Measurements from ENCODE around the gene ACBD6. TPM values are rescaled to one million over a fixed set of nuclear protein-coding genes. Genes with fewer than 3 reads are reported as not detected.

The ACBD6 gene
- total RNA-seq, 5 donors from 2014 or later (not counting 1 experiment from before 2014, with no cell fraction given): 44.3 to 58.5 (median 53.0) TPM

- no peaks in the 10 kb centered on the region for H3K9me3 Mint-ChIP-seq
- Histone ChIP-seq H3K27ac (ENCODE audit: low read length) (no peak overlapping the region), H3K4me1 (ENCODE audit: control insufficient read depth in 1 of 2, extremely low read depth in 1 of 2, insufficient read depth in 2 of 2, low read length in 2 of 2) (no peaks in the 10 kb centered on the region), H3K27me3 (replicated peaks in 1 of 2; ENCODE audit: control insufficient read depth in 2 of 2, extremely low read depth in 1 of 2, insufficient read depth in 2 of 2, low read length in 1 of 2) (no peaks in the 10 kb centered on the region), H3K36me3 (ENCODE audit: control insufficient read depth in 2 of 2, extremely low read depth in 1 of 2, insufficient read depth in 1 of 2, low read length in 1 of 2) (peaks cover 0 to 21% of the 10 kb centered on the region in 2 donors), H3K4me3 (ENCODE audit: control insufficient read depth in 1 of 2, extremely low read depth in 1 of 2, low read length in 1 of 2) (no peak overlapping the region), H3K9me3 (no peaks in the 10 kb centered on the region)
- ATAC-seq (replicated peaks in 1 of 4) (no peak), DNase-seq (no peak)
- H3K27me3 Mint-ChIP-seq: no peaks in the 10 kb centered on the region
- no peak overlapping the region for H3K27ac Mint-ChIP-seq
- CTCF ChIA-PET: no interaction called here
- H3K4me3 Mint-ChIP-seq: no peak overlapping the region
- H3K4me1 Mint-ChIP-seq: peaks cover 9 to 15% (median 13%) of the 10 kb centered on the region in 3 donors
- peaks cover 40% of the 10 kb centered on the region for H3K36me3 Mint-ChIP-seq
- WGBS (ENCODE audit: insufficient coverage): no CpG with 5 or more reads among the region's 2 CpGs
- POLR2A ChIA-PET: interaction anchor here in 1 of 2 donors (0.6 kb wide), 1 partner anchor 1729 kb away, joined by 3 read pairs; no protein-coding TSS in a partner anchor
Measured at GRCh38 chr1:180489313-180489712, 13.1 kb downstream of the ACBD6 start.

DNA sequence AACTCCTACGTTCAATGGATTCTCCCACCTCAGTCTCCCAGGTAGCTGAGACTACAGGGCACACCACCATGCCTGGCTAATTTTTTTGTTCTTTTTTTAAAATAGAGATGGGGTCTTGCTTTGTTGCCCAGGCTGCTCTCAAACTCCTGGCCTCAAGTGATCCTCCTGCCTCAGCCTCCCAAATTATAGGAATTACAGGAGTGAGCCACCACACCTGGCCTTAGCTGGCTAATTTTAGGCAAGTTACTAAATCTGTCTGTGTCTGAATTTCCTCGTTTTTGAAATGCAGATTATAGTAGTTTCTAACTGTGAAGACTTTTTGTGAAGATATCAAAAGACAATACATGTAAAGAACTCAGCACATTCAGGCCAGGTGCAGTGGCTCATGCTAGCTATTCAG lies 13.7 kb downstream of the ACBD6 start:
- Histone ChIP-seq H3K36me3 (ENCODE audit: control insufficient read depth in 2 of 2, extremely low read depth in 1 of 2, insufficient read depth in 1 of 2, low read length in 1 of 2) (peaks cover 0 to 21% of the 10 kb centered on the region in 2 donors), H3K4me3 (ENCODE audit: control insufficient read depth in 1 of 2, extremely low read depth in 1 of 2, low read length in 1 of 2) (no peak overlapping the region), H3K27ac (ENCODE audit: low read length) (no peak overlapping the region), H3K27me3 (replicated peaks in 1 of 2; ENCODE audit: control insufficient read depth in 2 of 2, extremely low read depth in 1 of 2, insufficient read depth in 2 of 2, low read length in 1 of 2) (no peaks in the 10 kb centered on the region), H3K4me1 (ENCODE audit: control insufficient read depth in 1 of 2, extremely low read depth in 1 of 2, insufficient read depth in 2 of 2, low read length in 2 of 2) (no peaks in the 10 kb centered on the region), H3K9me3 (no peaks in the 10 kb centered on the region)
- CTCF ChIA-PET: interaction anchor here in 1 of 2 donors (0.8 kb wide), 1 partner anchor 10 kb away, joined by 4 read pairs; no protein-coding TSS in a partner anchor
- DNase-seq (no peak), ATAC-seq (replicated peaks in 1 of 4) (no peak)
- POLR2A ChIA-PET: interaction anchor here in 1 of 2 donors (0.6 kb wide), 1 partner anchor 1728 kb away, joined by 3 read pairs; no protein-coding TSS in a partner anchor
- no CpG with 5 or more reads among the region's 2 CpGs for WGBS (ENCODE audit: insufficient coverage)
- Mint-ChIP-seq H3K4me1 (peaks cover 8 to 19% (median 11%) of the 10 kb centered on the region in 3 donors), H3K9me3 (no peaks in the 10 kb centered on the region), H3K36me3 (peaks cover 36% of the 10 kb centered on the region), H3K4me3 (no peak overlapping the region), H3K27ac (no peak overlapping the region), H3K27me3 (no peaks in the 10 kb centered on the region)

DNA sequence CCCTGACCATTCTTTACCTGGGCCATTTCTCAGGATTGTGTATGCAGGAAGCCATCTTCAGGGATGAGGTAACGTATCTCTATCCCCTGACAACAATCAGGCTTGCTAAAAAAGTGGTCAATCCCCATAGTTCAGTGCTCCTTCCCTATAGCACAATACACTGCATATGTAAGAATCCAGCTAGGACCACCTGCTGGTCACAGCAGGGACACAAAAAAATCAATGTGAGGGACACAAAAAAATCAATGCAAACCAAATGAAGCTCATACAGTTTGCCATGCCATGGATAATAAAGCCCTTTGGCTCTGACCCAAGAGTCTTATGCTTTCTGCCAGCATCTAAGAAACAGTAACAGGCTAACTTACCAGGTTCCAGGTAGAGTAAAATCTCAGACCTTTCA lies 16.3 kb downstream of the ACBD6 start:
- ChIA-PET POLR2A (interaction anchor here in 1 of 2 donors (0.6 kb wide), 1 partner anchor 1584 kb away, joined by 3 read pairs; no protein-coding TSS in a partner anchor), CTCF (interaction anchor here (1.0 to 1.1 kb wide), 3 partner anchors 13 to 20 kb away, joined by 3 to 4 read pairs (median 3); partner anchors contain the start of gene ACBD6 (in 1 of the 2))
- no peak overlapping the region for H3K27ac ChIP-seq (ENCODE audit: low read length)
- Mint-ChIP-seq H3K27ac (no peak overlapping the region), H3K9me3 (no peaks in the 10 kb centered on the region), H3K4me1 (peaks cover 17 to 25% (median 21%) of the 10 kb centered on the region in 3 donors), H3K4me3 (no peak overlapping the region), H3K27me3 (no peaks in the 10 kb centered on the region), H3K36me3 (peaks cover 26% of the 10 kb centered on the region)
- no peak for DNase-seq
- no peaks in the 10 kb centered on the region for H3K27me3 ChIP-seq (replicated peaks in 1 of 2; ENCODE audit: control insufficient read depth in 2 of 2, extremely low read depth in 1 of 2, insufficient read depth in 2 of 2, low read length in 1 of 2)
- no peak for ATAC-seq (replicated peaks in 1 of 4)
- no peaks in the 10 kb centered on the region for H3K4me1 ChIP-seq (ENCODE audit: control insufficient read depth in 1 of 2, extremely low read depth in 1 of 2, insufficient read depth in 2 of 2, low read length in 2 of 2)
- no peak overlapping the region for H3K4me3 ChIP-seq (ENCODE audit: control insufficient read depth in 1 of 2, extremely low read depth in 1 of 2, low read length in 1 of 2)
- WGBS (ENCODE audit: insufficient coverage): 88% methylated on average over 1 of the region's 1 CpG
- peaks cover 0 to 21% of the 10 kb centered on the region in 2 donors for H3K36me3 ChIP-seq (ENCODE audit: control insufficient read depth in 2 of 2, extremely low read depth in 1 of 2, insufficient read depth in 1 of 2, low read length in 1 of 2)
- no peaks in the 10 kb centered on the region for H3K9me3 ChIP-seq

- Mint-ChIP-seq H3K4me3 (no peak overlapping the region), H3K27me3 (no peaks in the 10 kb centered on the region), H3K4me1 (peaks cover 17 to 34% (median 25%) of the 10 kb centered on the region in 3 donors), H3K36me3 (peaks cover 36% of the 10 kb centered on the region), H3K27ac (no peak overlapping the region), H3K9me3 (no peaks in the 10 kb centered on the region)
- Histone ChIP-seq H3K4me3 (ENCODE audit: control insufficient read depth in 1 of 2, extremely low read depth in 1 of 2, low read length in 1 of 2) (no peak overlapping the region), H3K9me3 (no peaks in the 10 kb centered on the region), H3K27ac (ENCODE audit: low read length) (no peak overlapping the region), H3K27me3 (replicated peaks in 1 of 2; ENCODE audit: control insufficient read depth in 2 of 2, extremely low read depth in 1 of 2, insufficient read depth in 2 of 2, low read length in 1 of 2) (no peaks in the 10 kb centered on the region), H3K4me1 (ENCODE audit: control insufficient read depth in 1 of 2, extremely low read depth in 1 of 2, insufficient read depth in 2 of 2, low read length in 2 of 2) (no peaks in the 10 kb centered on the region), H3K36me3 (ENCODE audit: control insufficient read depth in 2 of 2, extremely low read depth in 1 of 2, insufficient read depth in 1 of 2, low read length in 1 of 2) (peaks cover 0 to 22% of the 10 kb centered on the region in 2 donors)
- WGBS (ENCODE audit: insufficient coverage): no CpG with 5 or more reads among the region's 8 CpGs
- no peak for ATAC-seq (replicated peaks in 1 of 4)
- POLR2A ChIA-PET: no interaction called here
- DNase-seq: no peak
- CTCF ChIA-PET: interaction anchor here in 1 of 2 donors (0.7 kb wide), 1 partner anchor 8 kb away, joined by 5 read pairs; no protein-coding TSS in a partner anchor
Measured at GRCh38 chr1:180484490-180484889, 17.9 kb downstream of the ACBD6 start.

DNA sequence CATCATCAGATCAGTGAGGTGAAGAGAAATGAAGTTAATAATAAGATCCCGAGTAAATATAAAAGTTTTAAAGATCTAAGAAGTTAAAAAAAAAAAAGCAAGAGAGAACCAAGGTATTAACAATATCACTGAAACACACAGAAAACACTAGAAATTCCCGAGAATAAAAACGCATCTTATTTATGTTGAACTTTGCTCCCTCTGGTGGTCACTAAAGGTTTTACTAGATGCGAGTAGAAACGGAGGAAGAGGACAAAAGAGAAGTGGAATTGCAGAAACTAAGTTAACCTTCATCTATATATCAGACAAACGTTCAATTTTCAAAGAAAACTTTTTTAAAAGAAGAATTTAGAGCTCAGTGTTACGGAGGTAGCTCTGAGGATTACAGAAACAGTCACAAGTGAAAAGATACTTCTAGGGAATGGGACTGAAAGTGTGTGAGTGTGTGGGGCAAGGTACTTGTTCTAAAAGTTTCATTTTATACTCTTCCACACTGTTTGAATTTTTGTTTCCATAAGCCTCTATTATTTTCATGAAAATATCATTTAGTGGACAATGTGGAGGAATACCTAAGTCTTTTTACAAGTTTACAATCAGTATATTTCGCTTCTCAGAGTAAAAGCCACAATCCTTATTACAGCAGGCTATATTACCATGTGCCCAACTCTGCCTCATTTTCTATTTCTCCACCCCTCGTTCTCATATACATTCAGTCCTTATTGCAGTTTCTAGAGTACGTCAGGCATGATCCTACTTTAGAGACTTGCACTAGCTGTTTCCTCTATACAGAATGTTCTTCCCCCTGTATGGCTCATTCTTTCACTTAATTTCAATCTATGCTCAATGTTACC lies 19.7 kb downstream of the ACBD6 start:
- WGBS (ENCODE audit: insufficient coverage): 73% methylated on average over 2 of the region's 10 CpGs
- DNase-seq: peak in 3 of 35 experiments; percentile 15 to 69 (median 15)
- Mint-ChIP-seq H3K4me3 (no peak overlapping the region), H3K9me3 (no peaks in the 10 kb centered on the region), H3K27ac (no peak overlapping the region), H3K36me3 (peaks cover 40% of the 10 kb centered on the region), H3K4me1 (peaks cover 13 to 34% (median 20%) of the 10 kb centered on the region in 3 donors), H3K27me3 (no peaks in the 10 kb centered on the region)
- Histone ChIP-seq H3K36me3 (ENCODE audit: control insufficient read depth in 2 of 2, extremely low read depth in 1 of 2, insufficient read depth in 1 of 2, low read length in 1 of 2) (peaks cover 0 to 22% of the 10 kb centered on the region in 2 donors), H3K9me3 (no peaks in the 10 kb centered on the region), H3K27me3 (replicated peaks in 1 of 2; ENCODE audit: control insufficient read depth in 2 of 2, extremely low read depth in 1 of 2, insufficient read depth in 2 of 2, low read length in 1 of 2) (no peaks in the 10 kb centered on the region), H3K4me3 (ENCODE audit: control insufficient read depth in 1 of 2, extremely low read depth in 1 of 2, low read length in 1 of 2) (no peak overlapping the region), H3K27ac (ENCODE audit: low read length) (no peak overlapping the region), H3K4me1 (ENCODE audit: control insufficient read depth in 1 of 2, extremely low read depth in 1 of 2, insufficient read depth in 2 of 2, low read length in 2 of 2) (no peaks in the 10 kb centered on the region)
- CTCF ChIA-PET: interaction anchor here (0.6 to 1.5 kb wide), 22 partner anchors 10 to 1772 kb away, joined by 3 to 12 read pairs (median 3); partner anchors contain the start of gene ACBD6 (in 1 of the 2)
- peak in 3 of 4 experiments; percentile 35 to 52 (median 51) for ATAC-seq (replicated peaks in 1 of 4)
- POLR2A ChIA-PET: no interaction called here

DNA sequence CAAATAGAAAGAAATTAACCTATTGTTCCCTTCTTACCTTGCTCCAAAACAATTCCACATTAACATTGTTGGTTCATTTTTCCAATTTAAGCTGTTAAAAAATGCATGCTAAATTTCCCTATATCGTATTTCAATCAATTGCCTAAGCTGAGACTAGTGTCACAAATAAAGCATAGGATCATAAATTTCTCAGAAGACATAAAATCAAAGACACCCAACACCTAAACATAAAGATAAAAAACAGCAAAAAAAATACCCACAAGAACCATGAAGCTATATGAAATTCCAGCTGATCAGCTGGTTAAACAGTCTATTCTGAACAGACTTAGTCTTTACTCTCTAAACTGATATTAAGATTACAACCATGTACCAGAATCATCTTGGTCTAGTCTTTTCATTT lies 32.3 kb downstream of the ACBD6 start:
- H3K36me3 Mint-ChIP-seq: peaks cover 44% of the 10 kb centered on the region
- CTCF ChIA-PET: interaction anchor here in 1 of 2 donors (0.6 to 0.8 kb wide), 3 partner anchors 12 to 364 kb away, joined by 3 to 4 read pairs (median 3); no protein-coding TSS in a partner anchor

More for the DNA sequence above, 32.3 kb downstream of the ACBD6 start:
- Histone ChIP-seq H3K4me1 (ENCODE audit: control insufficient read depth in 1 of 2, extremely low read depth in 1 of 2, insufficient read depth in 2 of 2, low read length in 2 of 2) (no peaks in the 10 kb centered on the region), H3K27me3 (replicated peaks in 1 of 2; ENCODE audit: control insufficient read depth in 2 of 2, extremely low read depth in 1 of 2, insufficient read depth in 2 of 2, low read length in 1 of 2) (no peaks in the 10 kb centered on the region), H3K36me3 (ENCODE audit: control insufficient read depth in 2 of 2, extremely low read depth in 1 of 2, insufficient read depth in 1 of 2, low read length in 1 of 2) (peaks cover 0 to 5% of the 10 kb centered on the region in 2 donors), H3K4me3 (ENCODE audit: control insufficient read depth in 1 of 2, extremely low read depth in 1 of 2, low read length in 1 of 2) (no peak overlapping the region), H3K27ac (ENCODE audit: low read length) (no peak overlapping the region), H3K9me3 (no peaks in the 10 kb centered on the region)
- Mint-ChIP-seq H3K4me1 (peaks cover 22 to 32% (median 31%) of the 10 kb centered on the region in 3 donors), H3K4me3 (no peak overlapping the region), H3K9me3 (peaks cover 7 to 8% (median 7%) of the 10 kb centered on the region in 3 donors), H3K27me3 (no peaks in the 10 kb centered on the region), H3K27ac (no peak overlapping the region)
- no CpG with 5 or more reads among the region's 1 CpG for WGBS (ENCODE audit: insufficient coverage)
- no peak for DNase-seq
- no peak for ATAC-seq (replicated peaks in 1 of 4)
- POLR2A ChIA-PET: no interaction called here

Measured in T-cell (primary cell).